ENCODE data around the gene NUTM2G.
"Not testable (repeated sequence)": the region's sequence is repeated elsewhere in the genome, so short reads cannot be mapped to it uniquely, and the experiment has no call there.

NUTM2G gene

GRCh38 chr9:96941628-96942027, 13.0 kb downstream of the NUTM2G start:
- in situ Hi-C loops (cut with MboI; ENCODE audit: low sequenced_read_pairs) = not testable (repeated sequence)

GRCh38 chr9:96942181-96942580, 13.5 kb downstream of the NUTM2G start:
- in situ Hi-C loops (cut with MboI; ENCODE audit: low sequenced_read_pairs) = not testable (repeated sequence)

- in situ Hi-C loops (cut with MboI; ENCODE audit: low sequenced_read_pairs) = not testable (repeated sequence)
Measured at GRCh38 chr9:96949346-96949745, 20.7 kb downstream of the NUTM2G start.

- in situ Hi-C loops (cut with MboI; ENCODE audit: low sequenced_read_pairs) = not testable (repeated sequence)
Measured at GRCh38 chr9:96950539-96950938, 21.9 kb downstream of the NUTM2G start.

- in situ Hi-C loops (cut with MboI; ENCODE audit: low sequenced_read_pairs) = not testable (repeated sequence)
Measured at GRCh38 chr9:96967591-96967990, 38.9 kb downstream of the NUTM2G start.

GRCh38 chr9:96972552-96972951, 43.9 kb downstream of the NUTM2G start:
- in situ Hi-C loops (cut with MboI; ENCODE audit: low sequenced_read_pairs) = not testable (repeated sequence)

GRCh38 chr9:96974037-96974436, 45.4 kb downstream of the NUTM2G start:
- in situ Hi-C loops (cut with MboI; ENCODE audit: low sequenced_read_pairs) = not testable (repeated sequence)

- in situ Hi-C loops (cut with MboI; ENCODE audit: low sequenced_read_pairs) = not testable (repeated sequence)
Measured at GRCh38 chr9:96983496-96984122, 55.0 kb downstream of the NUTM2G start.

- in situ Hi-C loops (cut with MboI; ENCODE audit: low sequenced_read_pairs) = not testable (repeated sequence)
Measured at GRCh38 chr9:96984139-96984538, 55.5 kb downstream of the NUTM2G start.

- in situ Hi-C loops (cut with MboI; ENCODE audit: low sequenced_read_pairs) = not testable (repeated sequence)
Measured at GRCh38 chr9:96984887-96985286, 56.2 kb downstream of the NUTM2G start.

All from hTERT RPE-1 (cell line).